Trophoblast cell (in vitro differentiated cells and primary cell): ENCODE measurements around the gene NPTX1.
A peak's percentile ranks its signal among the peaks of the same experiment; 100 is the strongest.

ENCODE experiments used
- DNase-seq, 2 donors: peaks; one replicate each; pipeline ENCODE4 v3.0.0-alpha.2; 2016
- H2AFZ ChIP-seq: 2 replicates; pipeline ENCODE4 v1.6.1; 2013; ENCODE audit warnings: low read length, moderate library complexity, mild to moderate bottlenecking; ENCODE audit not compliant: insufficient read depth, poor library complexity
- H2AK5ac ChIP-seq: 2 replicates; pipeline ENCODE4 v1.6.1; 2013; ENCODE audit warnings: mild to moderate bottlenecking, low read length
- H2BK120ac ChIP-seq: 2 replicates; pipeline ENCODE4 v1.6.1; 2013; ENCODE audit warnings: low read length, mild to moderate bottlenecking, moderate library complexity; ENCODE audit not compliant: insufficient read depth, poor library complexity
- H2BK12ac ChIP-seq: 2 replicates; pipeline ENCODE4 v1.6.1; 2013; ENCODE audit warnings: mild to moderate bottlenecking, low read length, moderate library complexity
- H2BK5ac ChIP-seq: 2 replicates; pipeline ENCODE4 v1.6.1; 2013; ENCODE audit warnings: low read length, low read depth, moderate library complexity, mild to moderate bottlenecking; ENCODE audit not compliant: poor library complexity
- H3K14ac ChIP-seq: 2 replicates; pipeline ENCODE4 v1.6.1; 2013; ENCODE audit warnings: mild to moderate bottlenecking, low read length
- H3K18ac ChIP-seq: 2 replicates; pipeline ENCODE4 v1.6.1; 2013; ENCODE audit warnings: mild to moderate bottlenecking, low read length
- H3K23ac ChIP-seq: 2 replicates; pipeline ENCODE4 v1.6.1; 2013; ENCODE audit warnings: low read length
- H3K27ac ChIP-seq: 2 replicates; pipeline ENCODE4 v1.5.1; 2013; ENCODE audit warnings: low read depth, mild to moderate bottlenecking, inconsistent platforms, low read length, moderate library complexity
- H3K27me3 ChIP-seq: 2 replicates; pipeline ENCODE4 v1.6.1; 2013; ENCODE audit warnings: inconsistent platforms, mild to moderate bottlenecking, low read length, moderate library complexity; ENCODE audit not compliant: insufficient read depth
- H3K36me3 ChIP-seq, 2 experiments: 1 replicate in 1 of 2; 2 replicates in 1 of 2; pipeline ENCODE4 v1.6.1; 2013; ENCODE audit warnings: low read length in 2 of 2, mild to moderate bottlenecking in 2 of 2, moderate library complexity in 1 of 2; ENCODE audit not compliant: insufficient read depth in 2 of 2, control insufficient read depth in 1 of 2
- H3K4ac ChIP-seq: 2 replicates; pipeline ENCODE4 v1.6.1; 2013; ENCODE audit warnings: low read depth, mild to moderate bottlenecking, low read length, moderate library complexity
- H3K4me1 ChIP-seq, 2 experiments: 1 replicate in 1 of 2; 2 replicates in 1 of 2; pipeline ENCODE4 v1.6.1; 2013; ENCODE audit warnings: low read length in 2 of 2, mild to moderate bottlenecking in 2 of 2, moderate library complexity in 1 of 2; ENCODE audit not compliant: insufficient read depth in 2 of 2, control insufficient read depth in 1 of 2
- H3K4me2 ChIP-seq: 2 replicates; pipeline ENCODE4 v1.6.1; 2013; ENCODE audit warnings: inconsistent platforms, mild to moderate bottlenecking, low read length, moderate library complexity
- H3K4me3 ChIP-seq: 2 replicates; pipeline ENCODE4 v1.5.1; 2013; ENCODE audit warnings: mild to moderate bottlenecking, low read depth, low read length, inconsistent platforms
- H3K79me1 ChIP-seq: one replicate; pipeline ENCODE4 v1.6.1; 2013; ENCODE audit warnings: low read length
- H3K79me2 ChIP-seq: 2 replicates; pipeline ENCODE4 v1.6.1; 2013; ENCODE audit warnings: low read length, mild to moderate bottlenecking; ENCODE audit not compliant: control insufficient read depth, insufficient read depth, poor library complexity
- H3K9ac ChIP-seq: 2 replicates; pipeline ENCODE4 v1.6.1; 2013; ENCODE audit warnings: mild to moderate bottlenecking, low read length
- H3K9me3 ChIP-seq: 2 replicates; pipeline ENCODE4 v1.6.1; 2013; ENCODE audit warnings: low read depth, mild to moderate bottlenecking, control low read depth, inconsistent platforms, low read length; ENCODE audit not compliant: insufficient read depth
- H4K12ac ChIP-seq: 2 replicates; pipeline ENCODE4 v1.6.1; 2013; ENCODE audit warnings: low read depth, mild to moderate bottlenecking, low read length, moderate library complexity
- H4K8ac ChIP-seq: 2 replicates; pipeline ENCODE4 v1.6.1; 2013; ENCODE audit warnings: low read depth, mild to moderate bottlenecking, low read length, moderate library complexity
- H4K91ac ChIP-seq: one replicate; pipeline ENCODE4 v1.6.1; 2013; ENCODE audit warnings: low read depth, mild to moderate bottlenecking, low read length, moderate library complexity
- WGBS: extraction: QIAGEN DNeasy Blood & Tissue Kit; methylation state at CpG from one replicate; pipeline ENCODE4 v1.1.7; 2013; ENCODE audit warnings: missing lambda C conversion rate; ENCODE audit not compliant: insufficient read length, insufficient coverage; ENCODE audit errors: extremely low coverage; 5-methylcytosine and 5-hydroxymethylcytosine counted together

The NPTX1 gene

DNA sequence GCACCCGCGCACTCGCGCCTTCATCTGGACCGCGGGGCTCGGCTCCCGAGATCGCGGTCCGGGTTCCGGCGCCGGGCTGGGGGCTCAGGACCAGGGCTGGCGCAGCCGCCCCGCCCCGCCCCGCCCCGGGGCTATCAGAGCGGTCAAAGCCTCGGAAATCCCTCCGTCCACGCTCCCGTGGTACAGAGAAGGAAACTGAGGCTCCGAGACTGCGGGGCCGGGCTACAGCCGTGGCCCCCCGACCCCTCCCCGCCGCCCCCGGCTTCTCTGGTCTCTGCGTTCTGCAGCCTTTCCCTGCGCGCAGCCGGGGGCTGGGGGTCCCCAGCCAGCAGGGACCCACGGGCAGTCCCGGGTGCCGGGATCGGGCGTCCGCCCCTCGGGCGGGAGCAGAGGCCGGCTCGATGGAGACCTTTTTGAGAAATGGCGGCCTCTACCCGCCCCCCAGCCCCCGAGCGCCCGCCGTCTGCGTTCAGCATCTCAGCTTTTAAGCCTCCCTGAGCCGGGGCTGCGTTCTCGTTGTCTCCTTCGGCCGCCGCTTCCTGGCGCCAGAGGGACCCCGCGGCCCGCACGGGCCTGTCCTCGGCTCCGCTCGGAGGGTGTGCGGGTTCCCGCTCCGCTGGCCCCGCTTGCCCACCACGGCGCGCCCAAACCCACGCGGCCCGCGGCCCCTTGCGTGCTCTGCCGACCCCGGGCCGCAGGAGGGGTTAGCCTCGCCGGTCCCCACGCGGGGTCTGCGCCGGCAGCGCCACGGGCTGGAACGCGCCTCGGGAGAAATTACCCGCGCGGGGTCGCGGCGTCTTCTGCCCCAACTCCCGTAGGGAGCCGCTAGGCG lies 1.5 kb upstream of the NPTX1 start:
- Histone ChIP-seq H3K9me3 (peaks cover 9% of the 10 kb centered on the region), H3K36me3 (no peaks in the 10 kb centered on the region), H3K79me2 (no peaks in the 10 kb centered on the region), H3K14ac (no peak overlapping the region), H4K12ac (no peak overlapping the region), H3K9ac (no peak overlapping the region), H2AK5ac (no peak overlapping the region), H2BK5ac (no peak overlapping the region), H3K18ac (no peak overlapping the region), H3K4me1 (peaks cover 3 to 4% of the 10 kb centered on the region in 2 experiments), H2BK12ac (no peak overlapping the region), H2AFZ (no peak overlapping the region), H4K8ac (no peak overlapping the region), H3K27me3 (peaks cover 70% of the 10 kb centered on the region), H3K4me3 (no peak overlapping the region), H3K27ac (no peak overlapping the region), H2BK120ac (no peak overlapping the region), H3K79me1 (no peaks in the 10 kb centered on the region), H3K4ac (no peak overlapping the region), H4K91ac (no peak overlapping the region), H3K23ac (no peak overlapping the region), H3K4me2 (peak overlapping the region; percentile 63)
- no CpG with 5 or more reads among the region's 103 CpGs for WGBS
- DNase-seq, result peak; percentile 26 to 53

DNA sequence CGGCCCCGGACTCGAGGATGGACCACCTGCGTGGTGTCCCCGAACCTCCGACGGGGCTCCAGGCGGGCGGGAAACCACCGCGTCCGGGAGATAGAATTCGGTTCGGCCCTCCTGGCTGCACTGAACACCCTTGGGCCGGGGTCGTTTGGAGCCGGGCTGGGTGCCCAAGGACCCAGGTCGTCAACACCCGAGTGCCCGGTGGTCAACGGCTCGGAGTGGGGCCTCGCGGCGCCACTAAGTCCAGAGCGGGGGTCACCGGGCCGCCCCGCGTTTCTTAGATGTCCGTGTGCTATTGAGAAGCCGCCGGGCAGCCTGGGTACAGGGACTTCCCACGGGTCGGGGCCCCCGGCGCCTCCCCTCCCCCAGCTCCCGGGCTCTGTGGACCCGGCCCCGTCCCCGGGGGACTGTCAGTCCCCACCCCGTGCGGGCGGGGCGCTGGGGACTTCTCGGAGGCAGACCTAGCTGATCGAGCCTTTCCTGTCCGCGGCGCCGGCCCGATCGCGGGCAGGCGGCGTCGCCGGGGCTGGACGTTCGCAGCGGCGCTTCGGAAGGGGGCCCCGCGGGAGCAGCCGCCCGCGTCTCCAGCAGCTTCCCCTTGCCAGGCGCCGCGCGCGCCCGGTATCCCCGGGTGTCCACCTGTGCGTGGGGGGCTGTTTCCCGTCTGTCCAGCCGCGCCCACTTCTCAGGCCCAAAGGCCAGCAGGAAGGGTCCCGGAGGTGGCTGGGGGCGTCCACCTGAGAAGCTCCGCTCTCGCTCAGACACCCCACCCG lies 655 bp upstream of the NPTX1 start:
- Histone ChIP-seq H3K27me3 (peaks cover 71% of the 10 kb centered on the region), H3K4me2 (peak overlapping the region; percentile 31), H3K4ac (no peak overlapping the region), H3K79me2 (no peaks in the 10 kb centered on the region), H2AK5ac (no peak overlapping the region), H2BK120ac (no peak overlapping the region), H3K36me3 (no peaks in the 10 kb centered on the region), H2BK12ac (no peak overlapping the region), H2BK5ac (no peak overlapping the region), H3K4me3 (no peak overlapping the region), H4K8ac (no peak overlapping the region), H3K23ac (no peak overlapping the region), H3K9ac (no peak overlapping the region), H3K14ac (no peak overlapping the region), H3K9me3 (peaks cover 9% of the 10 kb centered on the region), H3K27ac (no peak overlapping the region), H3K4me1 (peaks cover 3 to 4% of the 10 kb centered on the region in 2 experiments), H2AFZ (no peak overlapping the region), H3K79me1 (no peaks in the 10 kb centered on the region), H3K18ac (no peak overlapping the region), H4K91ac (no peak overlapping the region), H4K12ac (no peak overlapping the region)
- WGBS, result no CpG with 5 or more reads among the region's 84 CpGs
- no peak for DNase-seq

DNA sequence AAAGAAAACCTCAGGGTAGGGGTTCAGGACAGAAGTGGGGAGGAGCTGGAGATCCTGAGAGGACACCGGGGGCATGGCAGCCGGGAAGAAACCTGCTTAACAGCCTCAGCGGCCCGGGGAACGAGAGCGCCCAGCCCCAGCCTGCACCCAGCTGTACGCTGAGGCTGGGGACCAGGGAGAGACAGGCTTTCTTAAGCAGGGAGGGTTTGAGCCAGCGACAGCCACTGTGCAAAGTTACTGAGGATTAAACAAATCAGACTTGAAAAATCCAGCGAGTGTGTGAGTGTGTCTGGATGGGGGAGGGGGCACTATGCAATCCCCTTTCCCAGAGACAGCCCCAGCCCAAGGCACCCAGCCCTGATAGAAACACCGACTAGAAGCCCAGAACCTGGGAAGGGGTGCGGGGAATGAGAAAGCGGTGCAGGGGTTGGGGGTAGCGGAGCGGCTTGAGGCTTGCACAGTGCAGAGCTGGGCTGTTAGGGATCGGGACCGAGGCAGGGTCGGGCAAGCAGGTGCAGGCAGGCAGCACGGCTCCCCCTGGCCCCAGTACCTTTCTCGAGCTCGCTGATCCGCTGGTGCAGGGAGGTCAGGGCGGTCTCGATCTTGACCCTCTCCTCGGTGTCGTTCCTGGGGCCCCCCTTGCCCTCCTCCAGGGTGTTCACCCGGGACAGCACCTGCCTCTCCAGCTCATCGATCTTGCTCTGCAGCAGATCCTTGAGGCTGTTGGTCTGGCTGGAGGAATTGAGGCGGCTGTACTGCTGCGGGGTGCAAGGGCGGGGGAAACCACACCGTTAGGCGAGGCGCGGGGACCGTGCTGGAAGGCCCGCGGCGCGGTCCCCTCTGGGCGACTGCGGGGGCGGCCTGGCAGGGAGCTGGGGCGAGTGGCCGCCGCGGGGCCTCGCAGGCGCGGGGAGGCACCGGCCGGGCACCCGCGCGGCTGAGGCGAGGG lies 1.2 kb downstream of the NPTX1 start:
- H3K18ac ChIP-seq, result no peak overlapping the region
- no peak overlapping the region for H3K27ac ChIP-seq
- no peak overlapping the region for H4K91ac ChIP-seq
- no peak overlapping the region for H3K14ac ChIP-seq
- no peaks in the 10 kb centered on the region for H3K79me2 ChIP-seq
- no peak overlapping the region for H2AK5ac ChIP-seq
- H3K27me3 ChIP-seq, result peaks cover 68% of the 10 kb centered on the region
- peaks cover 9% of the 10 kb centered on the region for H3K9me3 ChIP-seq
- H3K4me2 ChIP-seq, result no peak overlapping the region
- no peaks in the 10 kb centered on the region for H3K36me3 ChIP-seq
- no peak overlapping the region for H3K4ac ChIP-seq
- no peak overlapping the region for H3K9ac ChIP-seq
- H3K23ac ChIP-seq, result no peak overlapping the region
- H2AFZ ChIP-seq, result no peak overlapping the region
- H3K4me1 ChIP-seq, result peaks cover 3 to 4% of the 10 kb centered on the region in 2 experiments
- H4K8ac ChIP-seq, result no peak overlapping the region
- no peak for DNase-seq
- no CpG with 5 or more reads among the region's 55 CpGs for WGBS
- H2BK120ac ChIP-seq, result no peak overlapping the region
- H3K79me1 ChIP-seq, result no peaks in the 10 kb centered on the region
- H2BK5ac ChIP-seq, result no peak overlapping the region
- no peak overlapping the region for H2BK12ac ChIP-seq
- H3K4me3 ChIP-seq, result peak overlapping the region; percentile 54
- no peak overlapping the region for H4K12ac ChIP-seq
